GM12878 (cell line): ENCODE data around the gene FOS. TPM values are rescaled to one million over a fixed set of nuclear protein-coding genes. Genes with fewer than 3 reads are reported as not detected.

Experiments
- FOXK2 ChIP-seq: fragments of 450-650 bp; IDR thresholded peaks from 2 replicates; pipeline ENCODE4 v1.6.1; 2017; ENCODE audit warnings: mild to moderate bottlenecking, moderate library complexity
- KDM1A ChIP-seq: fragments of 200-600 bp; sonication (generic); IDR thresholded peaks from 2 replicates; pipeline ENCODE4 v1.6.1; 2016; ENCODE audit warnings: borderline replicate concordance
- NFXL1 ChIP-seq: fragments of 450-650 bp; IDR thresholded peaks from 2 replicates; pipeline ENCODE4 v1.6.1; 2017; ENCODE audit warnings: antibody characterized with exemption, mild to moderate bottlenecking, borderline replicate concordance
- ZBTB40 ChIP-seq: fragments of 450-650 bp; IDR thresholded peaks from 2 replicates; pipeline ENCODE4 v1.6.1; 2016; ENCODE audit warnings: mild to moderate bottlenecking, moderate library complexity, borderline replicate concordance
- polyA plus RNA-seq, 11 experiments: library from polyadenylated mRNA; depleted of rRNA in 4 of 11; unstranded in 6 of 11; stranded (reverse) in 5 of 11; fragments of >200 nt; fragmentation: Nextera tagmentation in 4 of 11; fragmentation: Illumina TruSeq in 1 of 11; extraction: Ambion mirVana in 4 of 11; extraction: Trizol in 1 of 11; gene quantifications; 1 replicate in 1 of 11; 2 replicates in 10 of 11; pipeline versions ENCODE4 v1.2.1 to v1.2.3, GENCODE V29; 2011 to 2016; ENCODE audit warnings: inconsistent platforms in 2 of 11, missing spikeins in 2 of 11, low read depth in 1 of 11
- total RNA-seq, 4 experiments: library from RNA; depleted of rRNA in 3 of 4; stranded (reverse); fragments of >200 nt in 3 of 4; fragmentation: Illumina TruSeq in 1 of 4; extraction: Trizol in 1 of 4; gene quantifications; 2 replicates each; pipeline versions ENCODE4 v1.2.1 to v1.2.3, GENCODE V29; 2013 to 2021
- TF ChIP-seq, protein P1 (sequence below): IDR thresholded peaks from 2 replicates; pipeline ENCODE4 v1.6.1; 2012; ENCODE audit warnings: improper control_type of control experiment, low read depth, low read length; ENCODE audit not compliant: insufficient replicate concordance

The FOS gene
- total and polyA plus RNA-seq, 10 of the 15 experiments (the other 5 are each of a cell fraction or from before 2014, with no cell fraction given) = 0.02 to 0.95 (median 0.38) TPM

GRCh38 chr14:75279763-75280290 is 1.2 kb downstream of the FOS start (continued):
- TF ChIP-seq ZBTB40 = no peak
- TF ChIP-seq FOXK2 = no peak
- TF ChIP-seq, protein P1, sequence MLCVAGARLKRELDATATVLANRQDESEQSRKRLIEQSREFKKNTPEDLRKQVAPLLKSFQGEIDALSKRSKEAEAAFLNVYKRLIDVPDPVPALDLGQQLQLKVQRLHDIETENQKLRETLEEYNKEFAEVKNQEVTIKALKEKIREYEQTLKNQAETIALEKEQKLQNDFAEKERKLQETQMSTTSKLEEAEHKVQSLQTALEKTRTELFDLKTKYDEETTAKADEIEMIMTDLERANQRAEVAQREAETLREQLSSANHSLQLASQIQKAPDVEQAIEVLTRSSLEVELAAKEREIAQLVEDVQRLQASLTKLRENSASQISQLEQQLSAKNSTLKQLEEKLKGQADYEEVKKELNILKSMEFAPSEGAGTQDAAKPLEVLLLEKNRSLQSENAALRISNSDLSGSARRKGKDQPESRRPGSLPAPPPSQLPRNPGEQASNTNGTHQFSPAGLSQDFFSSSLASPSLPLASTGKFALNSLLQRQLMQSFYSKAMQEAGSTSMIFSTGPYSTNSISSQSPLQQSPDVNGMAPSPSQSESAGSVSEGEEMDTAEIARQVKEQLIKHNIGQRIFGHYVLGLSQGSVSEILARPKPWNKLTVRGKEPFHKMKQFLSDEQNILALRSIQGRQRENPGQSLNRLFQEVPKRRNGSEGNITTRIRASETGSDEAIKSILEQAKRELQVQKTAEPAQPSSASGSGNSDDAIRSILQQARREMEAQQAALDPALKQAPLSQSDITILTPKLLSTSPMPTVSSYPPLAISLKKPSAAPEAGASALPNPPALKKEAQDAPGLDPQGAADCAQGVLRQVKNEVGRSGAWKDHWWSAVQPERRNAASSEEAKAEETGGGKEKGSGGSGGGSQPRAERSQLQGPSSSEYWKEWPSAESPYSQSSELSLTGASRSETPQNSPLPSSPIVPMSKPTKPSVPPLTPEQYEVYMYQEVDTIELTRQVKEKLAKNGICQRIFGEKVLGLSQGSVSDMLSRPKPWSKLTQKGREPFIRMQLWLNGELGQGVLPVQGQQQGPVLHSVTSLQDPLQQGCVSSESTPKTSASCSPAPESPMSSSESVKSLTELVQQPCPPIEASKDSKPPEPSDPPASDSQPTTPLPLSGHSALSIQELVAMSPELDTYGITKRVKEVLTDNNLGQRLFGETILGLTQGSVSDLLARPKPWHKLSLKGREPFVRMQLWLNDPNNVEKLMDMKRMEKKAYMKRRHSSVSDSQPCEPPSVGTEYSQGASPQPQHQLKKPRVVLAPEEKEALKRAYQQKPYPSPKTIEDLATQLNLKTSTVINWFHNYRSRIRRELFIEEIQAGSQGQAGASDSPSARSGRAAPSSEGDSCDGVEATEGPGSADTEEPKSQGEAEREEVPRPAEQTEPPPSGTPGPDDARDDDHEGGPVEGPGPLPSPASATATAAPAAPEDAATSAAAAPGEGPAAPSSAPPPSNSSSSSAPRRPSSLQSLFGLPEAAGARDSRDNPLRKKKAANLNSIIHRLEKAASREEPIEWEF = no peak
- no peak for TF ChIP-seq NFXL1
- no peak for TF ChIP-seq KDM1A
